Renal cortical epithelial cell (primary cell): ENCODE data around the gene CACNA1F. TPM values are rescaled to one million over a fixed set of nuclear protein-coding genes. Genes with fewer than 3 reads are reported as not detected.
A peak's percentile ranks its signal among the peaks of the same experiment; 100 is the strongest.
"Not testable (repeated sequence)": the region's sequence is repeated elsewhere in the genome, so short reads cannot be mapped to it uniquely, and the experiment has no call there.

Source experiments
- DNase-seq: peaks from one replicate; pipeline ENCODE4 v3.0.0-alpha.2; 2011; ENCODE audit warnings: low read depth
- total RNA-seq: library from RNA; depleted of rRNA; stranded (reverse); fragments of >200 nt; gene quantifications from 2 replicates; pipeline ENCODE4 v1.2.3, GENCODE V29; 2014

CACNA1F gene
- total RNA-seq, 1 donor from 2014 or later, result 0.05 TPM

- no peak for DNase-seq
These were observed 56.5 kb downstream of the CACNA1F start for GRCh38 chrX:49176421-49177326.

- DNase-seq, result no peak
These were observed 57.5 kb downstream of the CACNA1F start for GRCh38 chrX:49175435-49176274.

- DNase-seq, result no peak
These were observed 58.4 kb downstream of the CACNA1F start for GRCh38 chrX:49174723-49175122.

- not testable (repeated sequence) for DNase-seq
These were observed 59.6 kb downstream of the CACNA1F start for GRCh38 chrX:49173544-49173943.

GRCh38 chrX:49172280-49172780 lies 60.8 kb downstream of the CACNA1F start:
- DNase-seq, result no peak

GRCh38 chrX:49171752-49172279 lies 61.3 kb downstream of the CACNA1F start, which contains the start of gene PLP2:
TSS of gene PLP2 (plus strand) at chrX:49171898. CDS start at chrX:49172001, 103 bp downstream.
- no peak for DNase-seq

- DNase-seq, result no peak
These were observed 65.4 kb downstream of the CACNA1F start for GRCh38 chrX:49167740-49168108.

GRCh38 chrX:49166914-49167739 lies 66.0 kb downstream of the CACNA1F start:
- peak; percentile 67 for DNase-seq

GRCh38 chrX:49165901-49166881 lies 66.9 kb downstream of the CACNA1F start:
- DNase-seq, result peak; percentile 77

GRCh38 chrX:49164589-49165360 lies 68.4 kb downstream of the CACNA1F start:
- DNase-seq, result no peak

- DNase-seq, result peak; percentile 63
These were observed 69.4 kb downstream of the CACNA1F start for GRCh38 chrX:49163555-49164419.

GRCh38 chrX:49162620-49163019 lies 70.5 kb downstream of the CACNA1F start, which contains the start of gene MAGIX:
TSS of gene MAGIX (plus strand) at chrX:49162758. CDS start at chrX:49162890, 132 bp downstream.
- no peak for DNase-seq

GRCh38 chrX:49161632-49162031 lies 71.5 kb downstream of the CACNA1F start:
- no peak for DNase-seq

- no peak for DNase-seq
These were observed 72.2 kb downstream of the CACNA1F start for GRCh38 chrX:49160908-49161307.

- DNase-seq, result no peak
These were observed 75.9 kb downstream of the CACNA1F start for GRCh38 chrX:49157194-49157593.

GRCh38 chrX:49155900-49156837 lies 77.0 kb downstream of the CACNA1F start:
- DNase-seq, result peak; percentile 75
